A549 (cell line): ENCODE data around the gene CFAP410.

Source experiments
- CHD2 ChIP-seq: fragments of 150-350 bp; IDR thresholded peaks from 2 replicates; pipeline ENCODE4 v1.6.1; 2014; ENCODE audit warnings: low read length; ENCODE audit not compliant: partially characterized antibody
- RFX5 ChIP-seq: fragments of 450-650 bp; IDR thresholded peaks from 2 replicates; pipeline ENCODE4 v1.7.1; 2014; ENCODE audit warnings: antibody characterized with exemption, mild to moderate bottlenecking, moderate library complexity
- TF ChIP-seq, protein P1 (sequence below): fragments of >200 bp; sonication (Bioruptor Twin); formaldehyde crosslinking; IDR thresholded peaks from 3 replicates; pipeline ENCODE4 v1.5.1; 2016
- TF ChIP-seq, protein P2 (sequence below): IDR thresholded peaks from 2 replicates; pipeline ENCODE4 v1.6.1; 2012

DNA sequence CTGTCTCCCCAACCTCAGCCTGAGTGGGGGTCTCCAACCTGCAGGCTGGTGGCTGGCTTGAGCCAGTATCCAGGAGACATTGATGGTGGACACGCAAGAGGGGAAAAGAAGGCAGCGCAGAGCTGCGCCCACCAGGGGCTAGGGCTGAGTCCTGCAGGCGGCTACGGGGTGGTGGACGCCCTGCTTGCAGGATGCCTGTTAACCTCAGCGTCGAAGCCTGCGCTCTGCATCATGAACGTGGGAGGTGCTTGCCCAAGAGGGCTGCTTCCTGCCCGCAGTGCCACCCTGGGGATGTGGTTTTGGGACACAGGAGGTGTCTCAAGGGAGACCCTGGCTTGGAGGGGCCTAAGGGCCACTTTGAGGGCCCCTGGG is 11.6 kb downstream of the CFAP410 start:
- TF ChIP-seq RFX5, result no peak
- TF ChIP-seq, protein P1, sequence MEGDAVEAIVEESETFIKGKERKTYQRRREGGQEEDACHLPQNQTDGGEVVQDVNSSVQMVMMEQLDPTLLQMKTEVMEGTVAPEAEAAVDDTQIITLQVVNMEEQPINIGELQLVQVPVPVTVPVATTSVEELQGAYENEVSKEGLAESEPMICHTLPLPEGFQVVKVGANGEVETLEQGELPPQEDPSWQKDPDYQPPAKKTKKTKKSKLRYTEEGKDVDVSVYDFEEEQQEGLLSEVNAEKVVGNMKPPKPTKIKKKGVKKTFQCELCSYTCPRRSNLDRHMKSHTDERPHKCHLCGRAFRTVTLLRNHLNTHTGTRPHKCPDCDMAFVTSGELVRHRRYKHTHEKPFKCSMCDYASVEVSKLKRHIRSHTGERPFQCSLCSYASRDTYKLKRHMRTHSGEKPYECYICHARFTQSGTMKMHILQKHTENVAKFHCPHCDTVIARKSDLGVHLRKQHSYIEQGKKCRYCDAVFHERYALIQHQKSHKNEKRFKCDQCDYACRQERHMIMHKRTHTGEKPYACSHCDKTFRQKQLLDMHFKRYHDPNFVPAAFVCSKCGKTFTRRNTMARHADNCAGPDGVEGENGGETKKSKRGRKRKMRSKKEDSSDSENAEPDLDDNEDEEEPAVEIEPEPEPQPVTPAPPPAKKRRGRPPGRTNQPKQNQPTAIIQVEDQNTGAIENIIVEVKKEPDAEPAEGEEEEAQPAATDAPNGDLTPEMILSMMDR, result no peak
- TF ChIP-seq CHD2, result no peak
- TF ChIP-seq, protein P2, sequence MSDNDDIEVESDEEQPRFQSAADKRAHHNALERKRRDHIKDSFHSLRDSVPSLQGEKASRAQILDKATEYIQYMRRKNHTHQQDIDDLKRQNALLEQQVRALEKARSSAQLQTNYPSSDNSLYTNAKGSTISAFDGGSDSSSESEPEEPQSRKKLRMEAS, result no peak
